HUES6 (cell line): Measurements from ENCODE around the gene HSD17B12.
"Not testable (repeated sequence)": the region's sequence is repeated elsewhere in the genome, so short reads cannot be mapped to it uniquely, and the experiment has no call there.

Experiments
- H3K27ac ChIP-seq: 2 replicates; pipeline ENCODE4 v1.7.0; 2013; ENCODE audit warnings: low read depth, mild to moderate bottlenecking, low read length, inconsistent platforms
- H3K27me3 ChIP-seq: 2 replicates; pipeline ENCODE4 v1.6.1; 2013; ENCODE audit warnings: low read length; ENCODE audit not compliant: control insufficient read depth, insufficient read depth
- H3K36me3 ChIP-seq: 2 replicates; pipeline ENCODE4 v1.6.1; 2013; ENCODE audit warnings: low read length; ENCODE audit not compliant: control insufficient read depth, insufficient read depth
- H3K4me1 ChIP-seq: 2 replicates; pipeline ENCODE4 v1.6.1; 2013; ENCODE audit warnings: low read length; ENCODE audit not compliant: control insufficient read depth, insufficient read depth
- H3K4me3 ChIP-seq: 2 replicates; pipeline ENCODE4 v1.5.1; 2013; ENCODE audit warnings: low read depth, low read length
- H3K9ac ChIP-seq: one replicate; pipeline ENCODE4 v1.6.1; 2013; ENCODE audit warnings: mild to moderate bottlenecking, low read length
- H3K9me3 ChIP-seq: 2 replicates; pipeline ENCODE4 v1.6.1; 2013; ENCODE audit warnings: low read depth, low read length; ENCODE audit not compliant: control insufficient read depth, insufficient read depth

The HSD17B12 gene

DNA sequence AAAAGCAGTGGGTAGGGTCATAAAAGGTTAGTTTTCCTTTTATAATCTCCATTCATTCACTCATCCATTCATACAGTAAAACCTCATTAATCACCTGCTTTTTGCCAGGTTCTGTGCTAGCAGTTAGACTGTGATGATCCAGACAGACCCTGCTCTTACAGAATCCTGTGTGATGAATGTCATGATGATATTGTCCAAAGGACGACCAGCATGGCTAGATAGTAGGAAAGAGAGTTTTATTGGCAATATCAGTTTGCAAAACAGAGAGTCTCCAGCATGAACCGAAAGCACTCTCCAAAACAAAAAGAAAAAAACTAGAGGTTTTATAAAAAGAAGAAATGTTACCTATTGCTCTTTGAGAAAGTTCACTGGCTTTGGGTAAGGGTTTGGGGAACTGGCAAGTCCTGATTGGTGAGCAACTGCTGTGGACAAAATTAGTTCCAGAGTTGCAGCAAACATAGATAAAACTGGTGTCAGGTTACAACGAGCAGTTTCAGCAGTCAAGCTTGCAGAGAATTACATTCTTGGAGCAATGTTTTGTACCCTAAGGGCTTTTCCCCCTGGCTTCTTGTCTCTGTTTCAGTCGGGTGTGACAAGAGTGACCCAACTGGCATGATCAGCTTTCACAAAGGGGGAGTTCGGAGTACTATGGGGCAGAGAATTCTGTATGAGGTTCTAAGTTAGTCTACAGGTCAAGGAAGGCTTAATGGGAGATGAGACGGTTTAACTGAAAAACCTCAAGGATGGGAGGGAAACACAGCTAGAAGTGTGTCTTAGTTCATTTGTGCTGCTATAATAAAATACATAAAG, 58.3 kb downstream of the HSD17B12 start:
- H3K27ac ChIP-seq = no peak overlapping the region
- no peak overlapping the region for H3K4me3 ChIP-seq
- H3K36me3 ChIP-seq = peaks cover 28% of the 10 kb centered on the region
- H3K9me3 ChIP-seq = no peaks in the 10 kb centered on the region
- H3K27me3 ChIP-seq = no peaks in the 10 kb centered on the region
- H3K4me1 ChIP-seq = peaks cover 39% of the 10 kb centered on the region
- peak overlapping the region; percentile 12 for H3K9ac ChIP-seq

DNA sequence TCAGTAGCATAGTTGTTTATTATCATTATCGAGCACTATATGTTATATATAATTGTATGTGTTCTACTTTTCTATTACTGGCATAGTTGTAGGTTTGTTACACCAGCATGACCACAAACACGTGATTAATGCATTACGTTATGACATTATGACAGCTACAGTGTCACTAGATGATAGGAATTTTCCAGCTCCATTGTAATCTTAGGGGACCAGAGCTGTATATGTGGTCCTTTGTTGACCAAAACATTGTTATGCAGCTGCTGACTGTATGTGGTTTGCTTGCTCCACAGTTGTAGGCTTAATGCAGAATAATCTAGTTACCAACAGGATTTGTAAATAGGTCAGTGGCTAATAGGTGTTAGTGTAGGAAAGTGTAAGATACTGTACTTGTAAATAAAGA, 66.1 kb downstream of the HSD17B12 start:
- Histone ChIP-seq H3K27me3 (no peaks in the 10 kb centered on the region), H3K4me3 (no peak overlapping the region), H3K36me3 (peaks cover 8% of the 10 kb centered on the region), H3K9ac (no peak overlapping the region), H3K27ac (no peak overlapping the region), H3K9me3 (no peaks in the 10 kb centered on the region), H3K4me1 (no peaks in the 10 kb centered on the region)

DNA sequence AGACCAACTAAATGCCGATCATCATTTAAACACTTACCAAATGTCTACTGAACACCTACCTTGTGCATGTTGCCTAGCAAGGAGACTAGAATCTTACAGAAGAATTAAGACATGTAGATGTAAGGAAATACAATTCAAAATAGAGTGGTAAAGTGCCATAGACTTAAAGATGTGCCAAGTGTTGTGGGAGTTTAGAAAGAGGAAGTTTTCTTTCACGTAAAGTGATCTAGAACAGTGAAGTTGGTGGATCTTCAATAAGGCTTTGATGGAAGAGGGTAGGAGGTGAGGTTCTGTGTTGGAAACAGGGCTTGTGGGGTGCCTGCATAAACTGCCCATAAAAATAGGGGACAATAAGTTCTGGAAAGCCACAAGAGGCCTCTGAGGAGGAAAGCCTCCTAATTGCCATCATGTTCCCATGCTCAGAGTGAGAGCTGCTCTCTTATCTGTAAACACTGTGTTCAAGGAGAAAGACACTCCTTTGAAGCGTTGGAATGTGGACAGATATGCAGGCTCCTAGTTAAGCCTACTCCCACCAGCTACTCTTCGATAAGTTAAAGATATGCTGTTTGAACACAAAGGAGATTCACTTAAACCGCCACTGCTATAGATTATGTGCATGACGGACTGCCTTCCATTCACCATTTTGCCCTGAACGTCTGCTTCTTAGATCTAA, 66.7 kb downstream of the HSD17B12 start:
- H3K4me1 ChIP-seq = no peaks in the 10 kb centered on the region
- peaks cover 10% of the 10 kb centered on the region for H3K36me3 ChIP-seq
- H3K4me3 ChIP-seq = no peak overlapping the region
- H3K9me3 ChIP-seq = no peaks in the 10 kb centered on the region
- no peaks in the 10 kb centered on the region for H3K27me3 ChIP-seq
- no peak overlapping the region for H3K9ac ChIP-seq
- no peak overlapping the region for H3K27ac ChIP-seq

DNA sequence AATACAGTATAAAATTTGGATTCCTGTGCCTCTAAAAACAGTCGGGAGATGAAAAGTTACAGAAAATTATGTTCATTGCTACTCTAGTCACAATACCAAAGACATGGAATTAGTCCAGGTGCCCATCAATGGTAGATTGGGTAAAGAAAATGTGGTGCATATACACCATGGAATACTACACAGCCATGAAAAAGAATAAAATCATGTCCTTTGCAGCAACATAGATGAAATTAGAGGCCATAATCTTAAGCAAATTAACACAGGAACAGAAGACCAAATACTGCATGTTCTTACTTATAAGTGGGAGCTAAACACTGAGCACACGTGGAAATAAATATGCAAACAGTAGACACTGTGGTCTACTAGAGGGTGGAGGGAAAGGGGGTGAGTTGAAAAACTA, 67.6 kb downstream of the HSD17B12 start:
- H3K36me3 ChIP-seq = peaks cover 12% of the 10 kb centered on the region
- H3K4me3 ChIP-seq = no peak overlapping the region
- H3K9ac ChIP-seq = no peak overlapping the region
- H3K27ac ChIP-seq = no peak overlapping the region
- H3K9me3 ChIP-seq = no peaks in the 10 kb centered on the region
- no peaks in the 10 kb centered on the region for H3K27me3 ChIP-seq
- no peaks in the 10 kb centered on the region for H3K4me1 ChIP-seq

DNA sequence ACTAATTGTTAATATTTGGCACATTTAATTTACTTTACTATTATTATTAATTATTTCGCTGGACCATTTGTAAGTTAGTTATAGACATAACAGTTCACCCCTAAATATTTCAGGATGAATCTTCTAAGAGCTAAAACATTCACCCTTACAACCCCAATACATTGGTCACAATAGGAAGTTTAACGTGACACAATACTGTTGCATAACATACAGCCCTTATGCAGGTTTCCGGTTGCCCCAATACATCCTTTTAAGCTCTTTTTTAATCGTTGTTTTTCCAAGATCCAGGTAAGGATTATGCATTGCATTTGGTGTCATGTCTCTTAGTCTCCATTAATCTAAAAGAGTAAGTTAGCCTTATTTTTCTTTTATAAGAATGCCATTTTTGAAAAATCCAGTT, 71.2 kb downstream of the HSD17B12 start:
- Histone ChIP-seq H3K27ac (no peak overlapping the region), H3K36me3 (peaks cover 29% of the 10 kb centered on the region), H3K27me3 (no peaks in the 10 kb centered on the region), H3K9ac (no peak overlapping the region), H3K4me1 (no peaks in the 10 kb centered on the region), H3K4me3 (no peak overlapping the region), H3K9me3 (no peaks in the 10 kb centered on the region)

DNA sequence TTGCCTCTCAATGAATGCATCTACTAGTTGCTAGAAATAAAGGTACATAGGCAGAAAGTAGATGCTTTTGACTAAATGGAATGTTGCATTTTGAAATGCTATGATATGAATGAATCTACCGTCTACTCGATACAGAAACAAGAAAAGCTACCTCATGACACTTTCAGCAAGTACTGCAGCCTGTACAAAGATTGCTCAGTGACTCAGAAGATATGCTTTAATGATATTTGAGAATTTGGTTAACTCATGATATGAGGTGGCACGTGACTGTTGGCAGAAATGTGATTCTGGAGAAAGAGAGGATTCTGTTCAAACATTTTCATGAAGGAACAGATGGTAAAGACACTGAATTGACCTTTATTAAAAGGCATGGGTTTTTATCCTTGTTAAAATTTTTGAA, 76.0 kb downstream of the HSD17B12 start:
- no peak overlapping the region for H3K4me3 ChIP-seq
- no peak overlapping the region for H3K9ac ChIP-seq
- H3K27ac ChIP-seq = no peak overlapping the region
- no peaks in the 10 kb centered on the region for H3K4me1 ChIP-seq
- no peaks in the 10 kb centered on the region for H3K9me3 ChIP-seq
- H3K27me3 ChIP-seq = no peaks in the 10 kb centered on the region
- H3K36me3 ChIP-seq = peaks cover 62% of the 10 kb centered on the region

DNA sequence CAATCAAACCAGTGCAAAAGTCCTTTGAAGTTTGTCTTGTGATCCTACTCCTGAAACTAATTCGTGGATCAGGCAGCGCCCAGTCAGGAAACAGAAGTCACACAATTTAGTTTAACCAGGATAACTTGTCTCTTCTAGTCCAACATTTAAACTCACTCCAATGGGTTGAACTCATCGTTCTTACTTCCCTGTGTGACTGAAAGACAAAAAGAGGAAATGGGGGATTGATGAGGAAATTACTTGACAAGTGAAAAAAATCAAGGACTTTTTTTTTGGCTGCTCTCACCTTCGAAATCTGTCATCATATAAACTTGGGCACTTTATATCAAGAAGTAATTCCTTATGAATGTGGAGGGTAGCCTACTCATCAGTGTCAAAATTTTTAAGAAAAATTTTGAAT, 78.4 kb downstream of the HSD17B12 start:
- H3K4me1 ChIP-seq = no peaks in the 10 kb centered on the region
- no peak overlapping the region for H3K4me3 ChIP-seq
- H3K27me3 ChIP-seq = no peaks in the 10 kb centered on the region
- no peak overlapping the region for H3K27ac ChIP-seq
- no peak overlapping the region for H3K9ac ChIP-seq
- H3K36me3 ChIP-seq = peaks cover 55% of the 10 kb centered on the region
- no peaks in the 10 kb centered on the region for H3K9me3 ChIP-seq

DNA sequence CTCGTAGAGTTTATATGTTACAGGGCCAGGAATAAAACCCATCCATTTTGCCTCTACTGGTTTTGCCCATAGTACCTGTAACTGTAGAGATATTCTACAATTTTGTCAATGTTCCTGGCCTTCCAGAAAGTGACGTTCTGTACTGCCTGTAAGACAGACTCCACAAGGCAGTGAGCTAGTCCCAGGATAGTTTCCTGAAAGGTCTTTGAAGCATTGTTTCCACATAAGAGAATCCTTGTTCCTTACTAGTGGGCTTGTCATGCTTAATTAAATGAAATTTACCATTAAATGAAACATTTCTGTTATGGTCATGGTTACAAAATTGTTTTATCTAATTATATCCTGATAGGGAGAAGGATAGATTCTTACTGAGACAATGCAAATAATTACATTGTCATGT, 80.4 kb downstream of the HSD17B12 start:
- H3K9ac ChIP-seq = no peak overlapping the region
- peaks cover 3% of the 10 kb centered on the region; the same call in 1 of the 2 replicates for H3K9me3 ChIP-seq
- H3K4me1 ChIP-seq = no peaks in the 10 kb centered on the region
- H3K4me3 ChIP-seq = no peak overlapping the region
- H3K27ac ChIP-seq = no peak overlapping the region
- H3K36me3 ChIP-seq = peaks cover 41% of the 10 kb centered on the region
- H3K27me3 ChIP-seq = no peaks in the 10 kb centered on the region

DNA sequence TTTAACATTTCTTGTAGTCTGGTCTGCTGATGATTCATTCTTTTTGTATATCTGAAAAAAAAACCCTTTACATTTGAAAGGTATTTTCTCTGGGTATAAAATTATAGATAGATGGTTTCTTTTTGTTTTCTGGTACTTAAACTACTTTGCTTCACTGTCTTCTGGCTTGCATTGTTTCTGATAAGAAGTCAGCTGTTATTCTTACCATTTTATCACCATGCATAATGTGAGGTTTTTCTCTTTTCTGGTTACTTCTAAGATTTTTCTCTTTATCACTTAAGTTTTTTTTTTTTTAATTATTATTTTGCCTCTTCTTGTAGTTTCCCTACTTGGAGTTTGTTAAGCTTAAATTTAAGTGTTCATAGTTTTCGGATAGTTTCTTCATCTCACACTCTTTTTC, 84.7 kb downstream of the HSD17B12 start:
- Histone ChIP-seq H3K4me3 (no peak overlapping the region), H3K9me3 (peaks cover 3% of the 10 kb centered on the region; the same call in 1 of the 2 replicates), H3K27ac (no peak overlapping the region), H3K36me3 (peaks cover 35% of the 10 kb centered on the region; the same call in 1 of the 2 replicates), H3K9ac (no peak overlapping the region), H3K27me3 (no peaks in the 10 kb centered on the region), H3K4me1 (no peaks in the 10 kb centered on the region)

DNA sequence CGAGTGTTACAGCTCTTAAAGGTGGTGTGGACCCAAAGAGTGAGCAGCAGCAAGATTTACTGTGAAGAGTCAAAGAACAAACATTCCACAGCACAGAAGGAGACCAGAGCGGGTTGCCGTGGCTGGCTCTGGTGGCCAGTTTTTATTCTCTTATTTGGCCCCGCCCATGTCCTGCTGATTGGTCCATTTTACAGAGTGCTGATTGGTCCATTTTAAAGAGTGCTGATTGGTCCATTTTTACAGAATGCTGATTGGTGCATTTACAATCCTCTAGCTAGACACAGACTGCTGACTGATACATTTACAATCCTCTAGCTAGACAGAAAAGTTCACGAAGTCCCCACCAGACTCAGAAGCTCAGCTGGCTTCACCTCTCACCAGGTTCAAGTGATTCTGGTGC, 88.1 kb downstream of the HSD17B12 start:
- not testable (repeated sequence) for H3K4me1 ChIP-seq, H3K9ac ChIP-seq, H3K27ac ChIP-seq, H3K4me3 ChIP-seq, H3K27me3 ChIP-seq, H3K9me3 ChIP-seq
- H3K36me3 ChIP-seq = peaks cover 32% of the 10 kb centered on the region; the same call in 1 of the 2 replicates

DNA sequence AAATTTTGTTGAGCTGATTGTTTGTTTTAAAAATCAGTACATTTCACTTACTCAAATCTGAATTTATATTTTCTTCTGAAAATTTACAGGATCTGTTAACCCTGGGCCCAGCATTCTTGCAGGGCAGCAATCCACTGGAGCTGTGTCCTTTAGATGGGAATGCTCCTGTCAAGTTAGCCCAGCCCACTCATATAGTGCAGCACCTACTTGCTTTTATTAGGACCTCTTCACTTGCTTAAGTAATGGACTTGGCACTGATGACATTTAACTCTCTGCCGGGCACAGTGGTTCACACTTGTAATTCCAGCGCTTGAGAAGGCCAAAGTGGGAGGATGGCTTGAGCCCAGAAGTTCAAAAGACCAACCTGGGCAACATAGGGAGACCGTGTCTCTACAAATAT, 89.6 kb downstream of the HSD17B12 start:
- Histone ChIP-seq H3K9me3 (peaks cover 6% of the 10 kb centered on the region; the same call in 1 of the 2 replicates), H3K4me3 (no peak overlapping the region), H3K4me1 (no peaks in the 10 kb centered on the region), H3K27me3 (no peaks in the 10 kb centered on the region), H3K9ac (no peak overlapping the region), H3K27ac (no peak overlapping the region), H3K36me3 (peaks cover 39% of the 10 kb centered on the region; the same call in 1 of the 2 replicates)
